Right lobe of liver (tissue), 4 donors: Measurements from ENCODE around the gene FARS2.

Experiments
- CTCF ChIP-seq, 4 donors: fragments of 200-600 bp in 3 of 4; fragments of 450-650 bp in 1 of 4; IDR thresholded peaks; one replicate each; pipeline versions ENCODE4 v1.5.1 to v1.8.0; 2016 to 2022; ENCODE audit warnings: antibody characterized with exemption in 4 of 4, mild to moderate bottlenecking in 2 of 4
- POLR2A ChIP-seq: fragments of 450-650 bp; IDR thresholded peaks from one replicate; pipeline ENCODE4 v1.6.1; 2017; ENCODE audit warnings: antibody characterized with exemption, mild to moderate bottlenecking
- donor health status: DM: no; HTN: no; CAD: no.
- donor health status: DM: no; HTN: no; CAD: no.
- donor health status: DM: no; HTN: yes; CAD: no.

GRCh38 chr6:5447921-5448320 lies 186.6 kb downstream of the FARS2 start:
- TF ChIP-seq CTCF (IDR thresholded peaks at IDR 0.05) (no peak), POLR2A (no peak)
